Prostate gland (tissue), 2 donors: ENCODE data around the gene TRIM28. TPM values are rescaled to one million over a fixed set of nuclear protein-coding genes. Genes with fewer than 3 reads are reported as not detected.
A peak's percentile ranks its signal among the peaks of the same experiment; 100 is the strongest.

Experiments used
- DNase-seq: peaks from one replicate; pipeline ENCODE4 v3.0.0-alpha.2; 2019; ENCODE audit warnings: low spot score
- H3K27ac ChIP-seq, 2 donors: fragments of 200-600 bp; sonication (generic); 2 replicates each; pipeline ENCODE4 v1.5.1; 2017 to 2019
- H3K27me3 ChIP-seq: fragments of 200-600 bp; sonication (generic); replicated peaks from 2 replicates; pipeline ENCODE4 v1.5.1; 2019; ENCODE audit not compliant: insufficient read depth
- H3K36me3 ChIP-seq, 2 donors: fragments of 200-600 bp; sonication (generic); 1 replicate in 1 of 2; 2 replicates in 1 of 2; pipeline versions ENCODE4 v1.5.1 to v1.8.1; 2017 to 2019
- H3K4me1 ChIP-seq: fragments of 200-600 bp; sonication (generic); replicated peaks from 2 replicates; pipeline ENCODE4 v1.5.1; 2019
- H3K4me3 ChIP-seq, 2 donors: fragments of 200-600 bp; sonication (generic); 2 replicates each; pipeline ENCODE4 v1.5.1; 2017 to 2019
- H3K9me3 ChIP-seq: fragments of 200-600 bp; sonication (generic); 2 replicates; pipeline ENCODE4 v1.5.1; 2017
- POLR2A ChIP-seq: fragments of 450-650 bp; IDR thresholded peaks from one replicate; pipeline ENCODE4 v1.6.1; 2016; ENCODE audit warnings: antibody characterized with exemption, mild to moderate bottlenecking
- POLR2AphosphoS5 ChIP-seq: sonication (generic); formaldehyde crosslinking; IDR thresholded peaks from one replicate; pipeline ENCODE4 v1.6.1; 2017; ENCODE audit warnings: antibody characterized with exemption
- WGBS: methylation state at CpG from one replicate; pipeline ENCODE4 v1.1.5; 2018; 5-methylcytosine and 5-hydroxymethylcytosine counted together
- intact Hi-C: fragments of 100-400 bp; cut with DNase I; formaldehyde crosslinking; loops from one replicate; pipeline ENCODE4 v1.14.2; 2022
- total RNA-seq, 2 donors: library from RNA; depleted of rRNA; stranded (reverse); fragments of >200 nt; gene quantifications; one replicate each; pipeline ENCODE4 v1.1.0, GENCODE V29; 2016
- TF ChIP-seq, protein P1 (sequence below), 4 experiments: fragments of 200-600 bp in 2 of 4; fragments of 450-650 bp in 2 of 4; sonication (generic) in 2 of 4; IDR thresholded peaks; 1 replicate in 3 of 4; 2 replicates in 1 of 4; pipeline ENCODE4 v1.5.1; 2016 to 2019; ENCODE audit warnings: antibody characterized with exemption in 4 of 4, mild to moderate bottlenecking in 2 of 4, moderate library complexity in 2 of 4

TRIM28 gene
- total RNA-seq, 2 donors from 2014 or later = 237 to 374 TPM

DNA sequence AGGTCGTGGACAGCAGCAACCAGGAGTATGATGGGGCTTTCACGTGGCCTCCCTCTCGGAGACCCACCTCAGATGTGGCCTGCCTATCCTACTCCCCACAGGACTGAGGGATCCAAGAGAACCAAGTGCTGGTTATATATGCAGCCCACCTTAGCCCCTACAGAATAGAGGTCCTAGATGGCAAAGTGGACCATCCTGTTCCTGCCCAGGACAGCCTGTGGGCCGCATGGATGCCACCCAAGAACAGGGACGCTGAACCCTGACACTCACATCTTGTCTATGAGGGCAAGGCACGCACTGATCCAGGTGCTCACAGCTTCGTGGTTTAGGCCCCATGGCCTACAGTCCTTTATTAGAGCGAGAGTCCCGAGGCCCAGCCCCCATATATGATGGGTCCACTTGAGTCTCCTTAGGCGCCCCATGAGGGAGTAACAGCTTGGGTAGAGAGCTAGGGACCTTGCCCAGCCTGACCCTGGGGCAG is 30.6 kb upstream of the TRIM28 start:
- DNase-seq = no peak
- Histone ChIP-seq H3K27me3 (no peaks in the 10 kb centered on the region), H3K36me3 (peaks cover 0 to 15% of the 10 kb centered on the region in 2 donors), H3K9me3 (no peaks in the 10 kb centered on the region), H3K4me3 (peak overlapping the region in 1 of 2 donors; percentile 41), H3K4me1 (peaks cover 6% of the 10 kb centered on the region), H3K27ac (peak overlapping the region; percentile 78)
- 75% methylated on average over 10 of the region's 10 CpGs for WGBS
- TF ChIP-seq POLR2A = no peak
- TF ChIP-seq POLR2AphosphoS5 = no peak
- intact Hi-C loops = no loop called here

GRCh38 chr19:58513694-58514563 is 29.9 kb upstream of the TRIM28 start:
- peaks cover 10% of the 10 kb centered on the region for H3K4me1 ChIP-seq
- H3K27me3 ChIP-seq = no peaks in the 10 kb centered on the region
- H3K9me3 ChIP-seq = no peaks in the 10 kb centered on the region
- peak; percentile 80 for DNase-seq
- peaks cover 0 to 15% of the 10 kb centered on the region in 2 donors for H3K36me3 ChIP-seq
- TF ChIP-seq, protein P1, sequence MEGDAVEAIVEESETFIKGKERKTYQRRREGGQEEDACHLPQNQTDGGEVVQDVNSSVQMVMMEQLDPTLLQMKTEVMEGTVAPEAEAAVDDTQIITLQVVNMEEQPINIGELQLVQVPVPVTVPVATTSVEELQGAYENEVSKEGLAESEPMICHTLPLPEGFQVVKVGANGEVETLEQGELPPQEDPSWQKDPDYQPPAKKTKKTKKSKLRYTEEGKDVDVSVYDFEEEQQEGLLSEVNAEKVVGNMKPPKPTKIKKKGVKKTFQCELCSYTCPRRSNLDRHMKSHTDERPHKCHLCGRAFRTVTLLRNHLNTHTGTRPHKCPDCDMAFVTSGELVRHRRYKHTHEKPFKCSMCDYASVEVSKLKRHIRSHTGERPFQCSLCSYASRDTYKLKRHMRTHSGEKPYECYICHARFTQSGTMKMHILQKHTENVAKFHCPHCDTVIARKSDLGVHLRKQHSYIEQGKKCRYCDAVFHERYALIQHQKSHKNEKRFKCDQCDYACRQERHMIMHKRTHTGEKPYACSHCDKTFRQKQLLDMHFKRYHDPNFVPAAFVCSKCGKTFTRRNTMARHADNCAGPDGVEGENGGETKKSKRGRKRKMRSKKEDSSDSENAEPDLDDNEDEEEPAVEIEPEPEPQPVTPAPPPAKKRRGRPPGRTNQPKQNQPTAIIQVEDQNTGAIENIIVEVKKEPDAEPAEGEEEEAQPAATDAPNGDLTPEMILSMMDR (IDR thresholded peaks at IDR 0.05) = peak; percentile 90 to 98 (median 96)
- TF ChIP-seq POLR2A (no peak), POLR2AphosphoS5 (peak; percentile 72)
- intact Hi-C loops = no loop called here
- 17% methylated on average over 59 of the region's 66 CpGs for WGBS
- H3K27ac ChIP-seq = peak overlapping the region; percentile 78
- peak overlapping the region; percentile 27 to 41 for H3K4me3 ChIP-seq

DNA sequence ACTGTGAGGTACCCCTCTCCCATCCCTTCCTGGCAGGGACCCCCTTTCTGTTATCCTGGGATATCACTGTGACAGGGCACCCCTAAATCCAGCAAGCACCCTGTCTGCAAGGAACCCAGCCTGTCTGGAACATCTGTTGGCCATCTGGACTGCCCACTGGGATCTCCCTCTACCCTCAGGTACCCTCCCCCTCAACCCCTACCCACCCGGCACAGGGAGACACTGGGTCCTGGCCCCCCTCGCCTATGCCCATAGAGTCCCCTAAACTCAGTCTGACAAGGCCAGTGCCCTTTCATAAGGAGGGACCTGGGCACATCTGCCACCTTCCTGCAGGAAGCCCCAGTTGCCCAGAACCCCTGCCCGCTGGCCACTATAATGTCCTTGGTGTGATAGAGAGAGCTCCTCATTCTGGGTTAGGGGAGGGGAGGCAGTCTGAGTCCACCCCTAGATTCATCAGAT is 29.3 kb upstream of the TRIM28 start:
- Histone ChIP-seq H3K36me3 (peaks cover 0 to 15% of the 10 kb centered on the region in 2 donors), H3K4me3 (peak overlapping the region; percentile 27 to 41), H3K9me3 (no peaks in the 10 kb centered on the region), H3K27ac (peak overlapping the region; percentile 78), H3K27me3 (no peaks in the 10 kb centered on the region), H3K4me1 (peaks cover 10% of the 10 kb centered on the region)
- DNase-seq = no peak
- intact Hi-C loops = no loop called here
- TF ChIP-seq POLR2AphosphoS5 (no peak), POLR2A (no peak)
- TF ChIP-seq, protein P1 (IDR thresholded peaks at IDR 0.05) = no peak
- 78% methylated on average over 3 of the region's 3 CpGs for WGBS

- Histone ChIP-seq H3K36me3 (peaks cover 0 to 15% of the 10 kb centered on the region in 2 donors), H3K9me3 (no peaks in the 10 kb centered on the region), H3K27ac (no peak overlapping the region), H3K4me3 (no peak overlapping the region), H3K4me1 (peaks cover 10% of the 10 kb centered on the region), H3K27me3 (no peaks in the 10 kb centered on the region)
- TF ChIP-seq POLR2AphosphoS5 = no peak
- no peak for TF ChIP-seq POLR2A
- TF ChIP-seq, protein P1 (IDR thresholded peaks at IDR 0.05) = no peak
- intact Hi-C loops = no loop called here
- DNase-seq = no peak
- WGBS = 100% methylated on average over 2 of the region's 2 CpGs
These were observed 28.6 kb upstream of the TRIM28 start for GRCh38 chr19:58515259-58515658.

GRCh38 chr19:58516246-58516836 is 27.5 kb upstream of the TRIM28 start:
- Histone ChIP-seq H3K36me3 (peaks cover 0 to 15% of the 10 kb centered on the region in 2 donors), H3K9me3 (no peaks in the 10 kb centered on the region), H3K27me3 (no peaks in the 10 kb centered on the region), H3K4me3 (no peak overlapping the region), H3K27ac (no peak overlapping the region), H3K4me1 (peaks cover 10% of the 10 kb centered on the region)
- intact Hi-C loops = no loop called here
- WGBS = 91% methylated on average over 25 of the region's 25 CpGs
- DNase-seq = no peak
- TF ChIP-seq, protein P1 (IDR thresholded peaks at IDR 0.05) = no peak
- TF ChIP-seq POLR2A (no peak), POLR2AphosphoS5 (no peak)
